DOHH2 (cell line): ENCODE measurements around the gene STK32C.

Source experiments
- EZH2phosphoT487 ChIP-seq: fragments of 200-600 bp; sonication (generic); IDR thresholded peaks from 2 replicates; pipeline ENCODE4 v1.6.1; 2017; ENCODE audit warnings: borderline replicate concordance, mild to moderate bottlenecking, antibody characterized with exemption, low read length, moderate library complexity, mixed read lengths
- TF ChIP-seq, protein P1 (sequence below): fragments of 200-600 bp; sonication (generic); IDR thresholded peaks from one replicate; pipeline ENCODE4 v1.5.1; 2014; ENCODE audit warnings: antibody characterized with exemption, mild to moderate bottlenecking, low read depth, low read length; ENCODE audit not compliant: poor library complexity, severe bottlenecking

DNA sequence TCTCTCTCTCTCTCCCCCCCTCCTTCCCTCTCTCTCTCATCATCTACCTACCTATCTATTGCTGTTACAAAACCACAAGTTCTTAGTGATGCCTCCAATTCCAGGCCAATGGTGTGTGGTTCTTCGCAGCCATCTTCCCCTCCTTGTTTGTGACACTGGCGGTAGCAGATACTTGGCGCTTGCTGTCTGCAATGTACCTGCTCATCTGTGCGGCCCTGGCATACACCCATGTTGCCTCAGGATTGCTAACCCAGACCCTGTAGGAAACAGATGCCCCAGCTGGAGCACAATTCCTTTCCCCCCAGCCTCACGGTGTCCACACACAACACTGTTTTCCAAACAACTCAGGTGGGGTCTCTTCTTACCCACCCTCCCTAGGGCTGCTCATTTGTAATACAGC, 134.6 kb downstream of the STK32C start:
- TF ChIP-seq, protein P1, sequence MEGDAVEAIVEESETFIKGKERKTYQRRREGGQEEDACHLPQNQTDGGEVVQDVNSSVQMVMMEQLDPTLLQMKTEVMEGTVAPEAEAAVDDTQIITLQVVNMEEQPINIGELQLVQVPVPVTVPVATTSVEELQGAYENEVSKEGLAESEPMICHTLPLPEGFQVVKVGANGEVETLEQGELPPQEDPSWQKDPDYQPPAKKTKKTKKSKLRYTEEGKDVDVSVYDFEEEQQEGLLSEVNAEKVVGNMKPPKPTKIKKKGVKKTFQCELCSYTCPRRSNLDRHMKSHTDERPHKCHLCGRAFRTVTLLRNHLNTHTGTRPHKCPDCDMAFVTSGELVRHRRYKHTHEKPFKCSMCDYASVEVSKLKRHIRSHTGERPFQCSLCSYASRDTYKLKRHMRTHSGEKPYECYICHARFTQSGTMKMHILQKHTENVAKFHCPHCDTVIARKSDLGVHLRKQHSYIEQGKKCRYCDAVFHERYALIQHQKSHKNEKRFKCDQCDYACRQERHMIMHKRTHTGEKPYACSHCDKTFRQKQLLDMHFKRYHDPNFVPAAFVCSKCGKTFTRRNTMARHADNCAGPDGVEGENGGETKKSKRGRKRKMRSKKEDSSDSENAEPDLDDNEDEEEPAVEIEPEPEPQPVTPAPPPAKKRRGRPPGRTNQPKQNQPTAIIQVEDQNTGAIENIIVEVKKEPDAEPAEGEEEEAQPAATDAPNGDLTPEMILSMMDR = no peak
- no peak for TF ChIP-seq EZH2phosphoT487
